SU-DHL-6 (cell line): ENCODE data around the gene RNF225.

Experiments
- H2AFZ ChIP-seq: fragments of 200-600 bp; sonication (generic); 2 replicates; pipeline ENCODE4 v1.6.1; 2014; ENCODE audit warnings: low read depth, mild to moderate bottlenecking, moderate library complexity, mixed read lengths, antibody characterized with exemption, low read length; ENCODE audit not compliant: severe bottlenecking
- H3F3A ChIP-seq: fragments of 200-600 bp; shearing (Covaris generic); 2 replicates; pipeline ENCODE4 v1.6.0; 2016; ENCODE audit warnings: antibody characterized with exemption, mild to moderate bottlenecking; ENCODE audit not compliant: insufficient read depth
- H3K27ac ChIP-seq: fragments of 200-600 bp; sonication (generic); 2 replicates; pipeline ENCODE4 v1.5.1; 2016; ENCODE audit warnings: low read depth, mild to moderate bottlenecking, low read length, moderate library complexity, mixed read lengths
- H3K27me3 ChIP-seq: fragments of 200-600 bp; sonication (generic), shearing (Covaris generic); 2 replicates; pipeline ENCODE4 v1.6.0; 2014; ENCODE audit warnings: mild to moderate bottlenecking, low read length
- H3K36me3 ChIP-seq: fragments of 200-600 bp; sonication (generic); 2 replicates; pipeline ENCODE4 v1.6.1; 2014; ENCODE audit warnings: mild to moderate bottlenecking, low read length, mixed read lengths
- H3K4me2 ChIP-seq: fragments of 300-600, 200-600 bp; shearing (Covaris generic), sonication (generic); 2 replicates; pipeline ENCODE4 v1.6.0; 2014; ENCODE audit warnings: low read length, low read depth, mild to moderate bottlenecking; ENCODE audit not compliant: poor library complexity, severe bottlenecking
- H3K4me3 ChIP-seq: fragments of 200-600 bp; sonication (generic); 2 replicates; pipeline ENCODE4 v1.5.1; 2014; ENCODE audit warnings: antibody characterized with exemption, low read length, mild to moderate bottlenecking, mixed read lengths; ENCODE audit not compliant: insufficient read depth, poor library complexity, severe bottlenecking
- H3K79me2 ChIP-seq: fragments of 200-600 bp; sonication (generic); 2 replicates; pipeline ENCODE4 v1.6.1; 2014; ENCODE audit warnings: mild to moderate bottlenecking, low read length, moderate library complexity; ENCODE audit not compliant: insufficient read depth
- H3K9ac ChIP-seq: fragments of 200-600 bp; sonication (generic); 2 replicates; pipeline ENCODE4 v1.7.0; 2014; ENCODE audit warnings: mild to moderate bottlenecking, low read length
- H3K9me2 ChIP-seq: fragments of 200-600 bp; sonication (generic); replicated peaks from 2 replicates; pipeline ENCODE4 v1.6.1; 2014; ENCODE audit warnings: low read length; ENCODE audit not compliant: insufficient read depth
- H3K9me3 ChIP-seq: fragments of 200-600 bp; sonication (generic); 2 replicates; pipeline ENCODE4 v1.6.1; 2014; ENCODE audit warnings: low read length, mixed read lengths; ENCODE audit not compliant: insufficient read depth
- H4K20me1 ChIP-seq: fragments of 200-600 bp; sonication (generic); 2 replicates; pipeline ENCODE4 v1.6.1; 2014; ENCODE audit warnings: low read depth, mild to moderate bottlenecking, antibody characterized with exemption, low read length, moderate library complexity, mixed read lengths
- EZH2phosphoT487 ChIP-seq: fragments of 200-600 bp; sonication (generic), shearing (Covaris generic); conservative IDR thresholded peaks from 2 replicates; pipeline ENCODE4 v1.6.1; 2018; ENCODE audit warnings: mild to moderate bottlenecking, antibody characterized with exemption, low read length, moderate library complexity, mixed read lengths
- TF ChIP-seq, protein P1 (sequence below): fragments of 200-600 bp; sonication (generic); IDR thresholded peaks from one replicate; pipeline ENCODE4 v1.5.1; 2017; ENCODE audit warnings: antibody characterized with exemption, mild to moderate bottlenecking, low read length, moderate library complexity; ENCODE audit not compliant: insufficient read depth, poor library complexity, severe bottlenecking

Gene RNF225

DNA sequence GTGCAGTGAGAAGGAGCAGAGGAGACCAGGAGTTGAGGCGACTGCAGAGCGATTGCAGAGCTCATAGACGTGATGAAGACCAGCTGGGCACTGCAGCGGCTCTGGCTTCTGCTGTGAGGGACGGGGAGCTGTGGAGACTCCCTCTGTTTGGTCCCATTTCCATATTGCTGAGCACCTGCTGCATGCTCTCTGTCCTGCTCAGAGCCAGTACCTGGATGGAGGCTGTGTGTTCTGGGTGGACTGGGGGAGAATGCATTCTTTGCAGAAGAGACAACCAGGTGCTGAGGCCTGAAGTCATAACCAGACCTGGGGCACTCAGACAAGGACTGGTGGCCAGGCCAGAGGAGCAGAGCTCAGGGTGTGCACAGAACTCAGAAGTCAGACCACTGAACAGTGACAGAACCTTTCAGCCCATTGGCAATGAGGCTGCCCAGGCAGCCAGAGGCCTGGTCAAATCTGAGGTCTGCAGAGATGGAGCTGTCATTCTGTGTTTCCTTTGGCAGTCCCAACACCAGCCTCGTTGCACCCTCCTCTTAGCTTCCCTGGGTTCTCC, 40.9 kb upstream of the RNF225 start:
- Histone ChIP-seq H3K36me3 (no peaks in the 10 kb centered on the region), H3K27ac (no peak overlapping the region), H3K9ac (no peak overlapping the region), H4K20me1 (no peaks in the 10 kb centered on the region), H3K27me3 (no peaks in the 10 kb centered on the region), H3K4me2 (no peak overlapping the region), H3K9me3 (no peaks in the 10 kb centered on the region), H3K4me3 (no peak overlapping the region), H3K9me2 (no peaks in the 10 kb centered on the region), H3K79me2 (no peaks in the 10 kb centered on the region), H2AFZ (no peak overlapping the region), H3F3A (no peaks in the 10 kb centered on the region)
- TF ChIP-seq EZH2phosphoT487: no peak
- TF ChIP-seq, protein P1, sequence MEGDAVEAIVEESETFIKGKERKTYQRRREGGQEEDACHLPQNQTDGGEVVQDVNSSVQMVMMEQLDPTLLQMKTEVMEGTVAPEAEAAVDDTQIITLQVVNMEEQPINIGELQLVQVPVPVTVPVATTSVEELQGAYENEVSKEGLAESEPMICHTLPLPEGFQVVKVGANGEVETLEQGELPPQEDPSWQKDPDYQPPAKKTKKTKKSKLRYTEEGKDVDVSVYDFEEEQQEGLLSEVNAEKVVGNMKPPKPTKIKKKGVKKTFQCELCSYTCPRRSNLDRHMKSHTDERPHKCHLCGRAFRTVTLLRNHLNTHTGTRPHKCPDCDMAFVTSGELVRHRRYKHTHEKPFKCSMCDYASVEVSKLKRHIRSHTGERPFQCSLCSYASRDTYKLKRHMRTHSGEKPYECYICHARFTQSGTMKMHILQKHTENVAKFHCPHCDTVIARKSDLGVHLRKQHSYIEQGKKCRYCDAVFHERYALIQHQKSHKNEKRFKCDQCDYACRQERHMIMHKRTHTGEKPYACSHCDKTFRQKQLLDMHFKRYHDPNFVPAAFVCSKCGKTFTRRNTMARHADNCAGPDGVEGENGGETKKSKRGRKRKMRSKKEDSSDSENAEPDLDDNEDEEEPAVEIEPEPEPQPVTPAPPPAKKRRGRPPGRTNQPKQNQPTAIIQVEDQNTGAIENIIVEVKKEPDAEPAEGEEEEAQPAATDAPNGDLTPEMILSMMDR: no peak

DNA sequence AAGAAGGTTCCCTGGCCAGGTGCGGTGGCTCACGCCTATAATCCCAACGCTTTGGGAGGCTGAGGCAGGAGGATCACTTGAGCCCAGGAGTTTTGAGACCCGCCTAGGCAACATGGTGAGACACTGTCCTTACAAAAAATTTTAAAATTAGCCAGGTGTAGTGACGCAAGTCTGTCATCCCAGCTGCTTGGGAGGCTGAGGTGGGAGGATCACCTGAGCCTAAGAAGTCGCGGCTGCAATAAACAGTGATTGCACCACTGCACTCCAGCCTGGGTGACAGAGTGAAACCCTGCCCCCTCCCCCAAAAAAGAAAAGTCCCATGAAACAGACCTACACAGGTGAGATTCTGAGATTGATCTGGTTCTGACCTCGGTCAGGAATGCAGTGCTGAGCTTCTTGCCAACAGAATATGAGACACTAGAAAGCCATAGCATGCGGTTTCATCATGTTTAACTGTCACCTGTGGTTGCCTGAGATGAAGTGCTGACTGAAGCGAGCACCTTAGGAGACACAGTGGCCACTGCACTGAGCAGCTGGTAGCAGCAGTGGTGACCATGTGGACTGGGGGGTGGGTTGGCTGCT, 40.1 kb upstream of the RNF225 start:
- H3K9me3 ChIP-seq: no peaks in the 10 kb centered on the region
- no peaks in the 10 kb centered on the region for H3K36me3 ChIP-seq
- H3K27ac ChIP-seq: no peak overlapping the region
- H3F3A ChIP-seq: 0 out of 2 replicates have a peak, but pooled peaks cover 5% of the 10 kb centered on the region
- no peak overlapping the region for H2AFZ ChIP-seq
- H3K9ac ChIP-seq: no peak overlapping the region
- no peaks in the 10 kb centered on the region for H3K27me3 ChIP-seq
- no peaks in the 10 kb centered on the region for H3K79me2 ChIP-seq
- no peak overlapping the region for H3K4me3 ChIP-seq
- H3K4me2 ChIP-seq: no peak overlapping the region
- TF ChIP-seq, protein P1: no peak
- TF ChIP-seq EZH2phosphoT487: no peak
- no peaks in the 10 kb centered on the region for H4K20me1 ChIP-seq
- H3K9me2 ChIP-seq: no peaks in the 10 kb centered on the region

DNA sequence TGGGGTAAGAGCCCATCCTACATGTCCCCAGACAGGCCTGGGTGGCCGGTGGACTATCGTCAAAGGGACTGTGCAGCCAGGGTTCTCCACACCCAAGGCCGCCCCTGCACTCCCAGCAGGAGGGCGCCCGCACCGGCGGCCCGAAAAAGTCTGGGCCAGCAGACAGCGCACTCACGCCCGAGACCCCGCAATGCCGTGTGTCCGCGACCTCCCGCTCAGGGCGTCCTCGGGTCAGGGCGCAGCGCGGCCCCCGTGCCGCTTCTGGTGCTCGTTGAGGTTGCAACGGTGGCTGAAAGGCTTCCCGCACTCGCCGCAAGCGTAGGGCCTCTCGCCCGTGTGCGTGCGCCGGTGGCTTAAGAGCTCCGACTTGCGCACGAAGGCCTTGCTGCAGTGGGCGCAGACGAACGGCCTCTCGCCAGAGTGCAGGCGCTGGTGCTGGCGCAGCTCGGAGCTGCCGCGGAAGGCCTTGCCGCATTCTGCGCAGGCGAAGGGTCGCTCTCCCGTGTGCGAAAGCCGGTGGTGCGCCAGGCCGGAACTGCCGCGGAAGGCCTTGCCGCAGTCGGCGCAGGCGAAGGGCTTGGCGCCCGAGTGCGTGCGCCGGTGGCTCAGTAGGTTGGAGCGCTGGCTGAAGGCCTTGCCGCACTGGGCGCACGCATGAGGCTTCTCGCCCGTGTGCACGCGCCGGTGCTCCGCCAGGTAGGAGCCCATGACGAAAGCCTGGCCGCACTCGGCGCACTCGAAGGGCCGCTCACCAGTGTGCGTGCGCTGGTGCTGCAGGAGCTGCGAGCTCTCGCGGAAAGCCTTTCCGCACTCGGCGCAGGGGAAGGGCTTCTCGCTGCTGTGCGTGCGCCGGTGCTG, 39.3 kb upstream of the RNF225 start:
- TF ChIP-seq EZH2phosphoT487: no peak
- TF ChIP-seq, protein P1: no peak

More for the DNA sequence above, 39.3 kb upstream of the RNF225 start:
- no peaks in the 10 kb centered on the region for H3K79me2 ChIP-seq
- no peak overlapping the region for H3K9ac ChIP-seq
- no peaks in the 10 kb centered on the region for H3K9me2 ChIP-seq
- H3K4me3 ChIP-seq: no peak overlapping the region
- H3K27me3 ChIP-seq: no peaks in the 10 kb centered on the region
- H2AFZ ChIP-seq: no peak overlapping the region
- no peak overlapping the region for H3K27ac ChIP-seq
- no peaks in the 10 kb centered on the region for H4K20me1 ChIP-seq
- H3K9me3 ChIP-seq: no peaks in the 10 kb centered on the region
- H3K36me3 ChIP-seq: no peaks in the 10 kb centered on the region
- H3F3A ChIP-seq: 0 out of 2 replicates have a peak, but pooled peaks cover 5% of the 10 kb centered on the region
- no peak overlapping the region for H3K4me2 ChIP-seq
